GM19351 (cell line): ENCODE results near the gene ADAP2.
"Not testable (repeated sequence)": the region's sequence is repeated elsewhere in the genome, so short reads cannot be mapped to it uniquely, and the experiment has no call there.

Source experiments
- ATAC-seq: cut with Tn5 transposase; IDR thresholded peaks from one replicate; pipeline ENCODE4 v1.9.1; 2021; ENCODE audit warnings: mild to moderate bottlenecking, moderate library complexity; ENCODE audit not compliant: unreplicated experiment

The ADAP2 gene, protein sequence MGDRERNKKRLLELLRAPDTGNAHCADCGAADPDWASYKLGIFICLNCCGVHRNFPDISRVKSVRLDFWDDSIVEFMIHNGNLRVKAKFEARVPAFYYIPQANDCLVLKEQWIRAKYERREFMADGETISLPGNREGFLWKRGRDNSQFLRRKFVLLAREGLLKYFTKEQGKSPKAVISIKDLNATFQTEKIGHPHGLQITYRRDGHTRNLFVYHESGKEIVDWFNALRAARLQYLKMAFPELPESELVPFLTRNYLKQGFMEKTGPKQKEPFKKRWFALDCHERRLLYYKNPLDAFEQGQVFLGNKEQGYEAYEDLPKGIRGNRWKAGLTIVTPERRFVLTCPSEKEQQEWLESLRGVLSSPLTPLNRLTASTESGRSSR

DNA sequence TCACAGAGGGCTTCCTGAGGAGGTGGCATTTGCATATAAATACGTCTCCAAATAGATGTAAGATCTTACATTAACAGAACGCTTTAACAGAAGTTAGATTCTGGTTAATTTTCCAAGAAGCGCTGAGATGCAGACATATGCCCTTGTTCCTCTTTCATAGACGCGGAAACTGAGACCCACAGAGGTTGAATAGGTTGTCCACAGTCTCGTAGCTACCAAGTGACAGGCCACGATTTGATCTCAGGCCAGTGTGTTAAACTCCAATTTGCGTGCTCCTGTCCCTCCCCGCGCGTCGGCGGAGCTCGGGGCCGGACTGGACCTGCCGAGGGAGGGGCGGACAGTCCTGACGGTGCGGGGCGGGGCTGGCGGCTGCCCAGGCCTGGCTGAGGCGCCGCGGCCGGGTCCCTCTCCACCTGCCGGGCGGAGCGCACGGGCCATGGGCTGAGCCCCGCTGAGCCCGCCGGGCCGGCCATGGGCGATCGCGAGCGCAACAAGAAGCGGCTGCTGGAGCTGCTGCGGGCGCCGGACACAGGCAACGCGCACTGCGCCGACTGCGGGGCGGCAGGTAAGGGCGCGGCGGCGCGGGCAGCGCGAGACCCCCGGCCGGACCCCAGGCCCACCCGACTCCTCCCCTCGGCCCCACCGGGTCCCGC lies at the start of gene ADAP2:
Gene ADAP2, plus strand, starts transcription at position 402 of the 653 bp plus-strand sequence. Its CDS starts 70 bp downstream, at position 472.
- no peak for ATAC-seq

DNA sequence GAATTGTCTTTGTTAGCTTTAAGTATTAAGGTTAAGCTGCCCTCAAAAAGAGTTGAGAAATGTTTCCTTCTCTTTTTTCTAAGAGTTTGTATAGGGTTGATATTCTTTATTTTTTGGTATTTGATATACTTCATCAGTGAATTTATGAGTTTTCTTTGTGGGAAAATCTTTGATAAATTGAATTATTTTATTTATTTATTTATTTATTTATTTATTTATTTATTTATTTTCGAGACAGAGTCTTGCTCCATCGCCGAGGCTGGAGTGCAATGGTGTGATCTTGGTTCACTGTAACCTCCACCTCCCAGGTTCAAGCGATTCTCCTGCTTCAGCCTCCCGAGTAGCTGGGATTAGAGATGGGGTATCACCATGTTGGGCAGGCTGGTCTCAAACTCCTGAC lies 35.6 kb upstream of the ADAP2 start:
- no peak for ATAC-seq

DNA sequence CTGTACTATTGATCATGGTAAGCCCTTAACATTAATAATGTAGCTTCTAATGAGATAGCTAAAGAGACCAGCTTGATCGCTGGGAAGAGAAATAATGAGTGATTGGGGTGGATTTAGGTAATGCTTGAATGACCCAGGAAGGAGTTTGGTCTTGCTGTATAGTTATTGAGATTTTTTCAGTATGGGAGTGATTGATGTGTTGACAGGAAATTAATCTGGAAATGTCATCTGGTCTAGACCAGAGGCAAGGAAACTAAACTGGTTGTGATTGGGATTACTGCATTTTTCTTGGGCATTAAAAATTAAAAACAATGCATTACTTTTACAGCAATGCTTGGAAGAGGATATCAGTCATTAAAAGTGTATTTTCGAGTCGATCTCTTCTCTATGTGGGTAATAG lies 27.5 kb upstream of the ADAP2 start:
- no peak for ATAC-seq

DNA sequence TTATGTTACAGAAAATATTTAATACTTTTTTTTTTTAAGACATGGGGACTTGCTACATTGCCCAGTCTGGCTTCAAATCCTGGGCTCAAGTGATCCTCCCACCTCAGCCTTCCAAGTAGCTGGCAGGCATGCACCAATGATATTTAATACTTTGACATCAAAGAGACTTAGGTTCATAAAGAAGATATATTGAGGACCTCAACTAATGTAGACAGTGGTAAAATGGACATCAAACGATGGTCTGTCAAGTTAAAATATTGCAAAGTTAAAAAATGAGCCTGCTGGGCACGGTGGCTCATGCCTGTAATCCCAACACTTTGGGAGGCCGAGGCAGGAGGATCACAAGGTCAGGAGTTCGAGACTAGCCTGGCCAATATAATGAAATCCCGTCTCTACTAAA lies 24.4 kb upstream of the ADAP2 start:
- ATAC-seq: no peak

DNA sequence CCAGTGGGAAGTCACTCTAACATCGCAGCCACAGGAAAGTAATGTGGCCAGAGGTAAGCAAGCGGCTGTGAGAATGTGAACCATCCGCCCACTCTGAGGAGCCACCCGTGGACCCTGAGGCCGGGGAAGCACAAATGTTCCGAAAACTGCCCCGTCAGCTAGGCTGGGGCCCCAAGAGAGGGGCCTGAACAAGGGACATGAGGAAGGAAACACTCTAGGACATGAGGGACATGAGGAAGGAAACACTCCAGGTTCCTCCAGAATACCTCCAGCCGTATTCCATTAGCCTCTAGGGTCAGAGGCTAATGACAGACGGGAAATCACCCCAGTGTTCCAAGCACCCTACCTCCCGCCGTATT lies 16.0 kb upstream of the ADAP2 start:
- no peak for ATAC-seq

DNA sequence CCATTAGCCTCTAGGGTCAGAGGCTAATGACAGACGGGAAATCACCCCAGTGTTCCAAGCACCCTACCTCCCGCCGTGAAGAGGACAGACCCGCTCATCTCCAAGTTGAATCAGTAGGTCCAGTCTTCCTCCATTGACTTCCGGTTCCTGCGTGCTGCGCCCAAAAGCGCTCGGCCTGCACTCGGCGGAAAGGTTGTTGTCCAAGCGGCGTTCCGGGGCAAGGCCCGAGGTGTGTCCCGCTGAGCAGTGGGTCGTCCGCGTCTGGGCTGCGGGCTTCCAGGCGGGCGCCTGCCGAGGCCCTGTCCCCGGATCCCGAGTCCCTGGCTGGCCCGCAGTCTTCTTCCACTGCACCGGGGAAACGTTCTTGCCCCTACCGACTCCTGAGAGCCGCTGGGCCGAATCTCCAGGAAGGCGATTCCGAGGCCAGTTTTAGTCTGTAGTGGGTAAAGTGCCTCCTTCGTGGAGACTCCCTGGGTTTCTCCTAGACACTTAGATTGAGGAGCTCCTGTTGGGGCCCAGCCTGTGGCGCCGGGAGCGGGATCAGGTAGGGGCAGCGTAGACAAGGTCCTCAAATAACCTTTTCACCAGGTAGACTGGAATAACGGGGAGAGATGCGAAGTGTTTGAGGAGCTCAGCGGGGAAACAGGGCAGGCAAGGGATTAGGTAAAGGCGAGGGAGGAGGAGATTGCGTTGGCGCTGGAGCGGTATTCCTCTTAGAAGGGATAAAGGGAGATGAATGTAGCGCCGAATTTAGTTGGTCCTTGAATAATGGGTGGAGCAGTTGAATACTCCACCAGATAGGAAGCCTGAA lies 15.4 kb upstream of the ADAP2 start, which contains the start of gene TEFM:
Gene TEFM, minus strand, starts transcription at position 138 of the 811 bp plus-strand sequence. Its CDS starts 40 bp downstream, at position 98.
- ATAC-seq: peak; percentile 81

DNA sequence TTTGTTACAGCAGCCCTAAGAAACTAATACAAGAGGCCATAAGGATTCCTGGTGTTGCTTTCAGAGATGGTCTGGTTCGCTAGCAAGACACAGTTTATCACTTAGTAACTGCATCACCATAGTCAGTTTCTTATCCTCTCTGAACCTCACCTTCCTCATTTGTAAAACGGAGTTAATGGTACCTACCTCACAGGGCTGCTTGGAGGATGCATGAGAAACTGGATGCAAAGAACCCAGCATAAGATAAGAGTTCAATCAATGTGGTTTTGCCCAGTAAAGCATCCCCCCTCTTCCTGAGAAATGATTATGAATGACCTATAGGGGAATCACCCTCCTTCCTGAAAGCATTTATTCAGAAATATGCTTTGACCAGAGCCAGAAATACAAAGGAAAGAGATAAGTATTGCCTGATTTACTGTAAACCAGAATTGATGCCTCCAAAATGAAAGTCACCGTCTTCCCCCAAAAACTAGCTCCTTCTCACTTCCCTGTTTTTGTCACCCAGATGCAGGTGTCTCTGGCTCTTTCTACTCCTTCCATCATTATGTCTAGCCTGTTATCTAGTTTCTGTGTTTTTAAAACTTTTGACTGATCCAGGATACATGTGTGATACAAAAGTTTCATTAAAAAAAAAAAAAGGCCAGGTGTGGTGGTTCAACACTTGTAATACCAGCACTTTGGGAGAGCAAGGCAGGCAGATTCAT lies 12.9 kb upstream of the ADAP2 start:
- ATAC-seq: no peak

DNA sequence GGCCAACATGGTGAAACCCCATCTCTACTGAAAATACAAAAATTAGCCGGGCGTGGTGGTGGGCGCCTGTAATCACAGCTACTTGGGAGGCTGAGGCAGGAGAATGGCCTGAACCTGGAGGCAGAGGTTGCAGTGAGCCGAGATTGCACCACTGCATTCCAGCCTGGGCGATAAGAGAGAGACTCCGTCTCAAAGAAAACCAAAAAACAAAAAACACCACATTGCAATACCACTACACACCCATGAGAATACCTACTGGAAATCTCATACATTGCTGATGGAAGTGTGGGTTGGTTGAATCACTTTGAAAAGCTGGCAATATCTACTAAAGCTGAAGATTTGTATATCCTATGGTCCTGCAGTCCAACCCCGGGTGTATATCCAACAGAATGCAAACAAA lies 11.6 kb upstream of the ADAP2 start:
- ATAC-seq: not testable (repeated sequence)

DNA sequence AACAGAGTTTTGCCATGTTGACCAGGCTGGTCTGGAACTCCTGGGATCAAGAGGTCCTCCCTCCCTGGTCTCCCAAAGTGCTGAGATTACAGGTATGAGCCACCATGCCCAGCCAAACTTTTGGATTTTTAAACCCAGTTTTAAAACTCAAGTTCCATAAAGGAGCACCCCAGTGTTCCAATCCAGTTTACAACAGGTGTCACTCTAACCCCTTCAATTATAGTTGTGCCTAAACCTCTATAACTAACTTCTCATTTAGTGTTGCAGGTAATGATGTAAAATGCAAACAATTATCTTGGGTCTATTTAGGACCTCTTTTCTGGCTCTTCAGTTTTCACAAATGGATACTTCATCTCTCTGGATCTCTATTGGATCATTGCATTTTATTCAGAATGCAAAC lies 7.8 kb upstream of the ADAP2 start:
- ATAC-seq: no peak

DNA sequence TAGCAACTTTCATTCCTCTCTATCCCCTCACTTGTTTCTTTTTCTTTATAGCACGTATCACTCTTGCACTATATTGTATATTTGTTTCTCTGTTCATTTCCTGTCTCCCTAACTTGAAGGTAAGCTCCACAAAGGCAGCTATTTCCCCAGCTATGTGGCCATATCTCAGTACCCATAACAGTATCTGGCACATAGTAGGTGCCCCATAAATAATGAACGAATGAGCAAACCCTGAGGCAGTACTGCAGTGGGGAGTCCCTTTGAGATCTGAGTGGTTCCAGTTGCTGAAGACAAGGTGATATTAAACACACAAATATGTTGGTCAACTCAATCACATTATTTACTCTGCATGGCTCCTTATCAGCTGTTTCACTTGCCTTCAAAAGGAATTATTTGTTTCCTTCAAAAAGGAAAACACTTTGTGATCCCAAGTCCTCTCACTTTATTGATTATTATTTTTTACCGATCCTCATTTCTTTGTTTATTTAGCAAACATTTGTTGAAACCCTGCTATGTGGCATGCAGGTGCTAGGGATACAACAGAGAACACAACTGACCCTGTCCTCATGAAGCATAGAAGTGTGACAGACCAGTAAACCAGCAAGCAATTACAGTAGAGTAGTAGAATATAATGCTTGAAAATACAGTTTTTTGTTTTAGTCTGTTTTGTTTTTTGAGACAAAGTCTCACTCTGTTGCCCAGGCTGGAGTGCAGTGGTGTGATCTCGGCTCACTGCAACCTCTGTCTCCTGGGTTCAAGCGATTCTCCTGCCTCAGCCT lies 5.7 kb upstream of the ADAP2 start:
- ATAC-seq: no peak

DNA sequence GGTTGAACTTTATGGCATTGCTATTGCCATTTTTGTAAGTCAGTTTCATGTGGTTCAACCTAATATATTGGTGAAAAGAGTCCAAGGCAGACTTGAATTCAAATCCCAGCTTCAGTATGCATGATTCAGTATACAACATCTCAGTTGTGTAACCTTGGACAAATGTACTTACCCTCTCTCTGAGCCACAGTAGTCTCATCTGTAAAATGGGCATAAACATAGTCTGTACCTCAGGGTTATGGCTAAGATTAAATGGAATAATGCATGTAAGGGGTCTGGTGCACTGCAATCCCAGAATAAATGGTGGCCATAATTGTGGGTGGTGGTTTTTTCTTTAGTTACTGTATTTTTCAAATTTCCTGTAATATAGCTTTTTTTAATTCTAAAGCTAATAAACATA lies 4.7 kb upstream of the ADAP2 start:
- no peak for ATAC-seq

DNA sequence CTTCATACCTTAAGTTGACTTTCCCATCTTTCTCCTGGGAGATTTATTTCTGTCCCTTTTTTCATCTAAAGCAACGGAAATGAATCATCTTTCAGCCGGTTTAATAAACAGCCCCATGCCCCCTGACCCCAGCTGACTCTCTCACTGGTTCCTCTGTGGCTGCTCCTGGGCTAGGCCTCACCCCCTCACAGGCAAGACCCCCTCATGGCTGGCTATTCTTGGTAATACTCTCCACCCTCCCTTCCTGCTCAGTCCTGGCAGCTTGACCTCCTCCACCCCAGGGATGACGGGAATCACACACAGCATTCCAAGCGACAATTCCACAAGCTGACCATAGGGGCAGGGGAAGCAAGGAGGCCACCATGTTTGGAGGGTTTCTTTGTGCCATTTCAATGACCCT lies 1.5 kb upstream of the ADAP2 start:
- no peak for ATAC-seq

DNA sequence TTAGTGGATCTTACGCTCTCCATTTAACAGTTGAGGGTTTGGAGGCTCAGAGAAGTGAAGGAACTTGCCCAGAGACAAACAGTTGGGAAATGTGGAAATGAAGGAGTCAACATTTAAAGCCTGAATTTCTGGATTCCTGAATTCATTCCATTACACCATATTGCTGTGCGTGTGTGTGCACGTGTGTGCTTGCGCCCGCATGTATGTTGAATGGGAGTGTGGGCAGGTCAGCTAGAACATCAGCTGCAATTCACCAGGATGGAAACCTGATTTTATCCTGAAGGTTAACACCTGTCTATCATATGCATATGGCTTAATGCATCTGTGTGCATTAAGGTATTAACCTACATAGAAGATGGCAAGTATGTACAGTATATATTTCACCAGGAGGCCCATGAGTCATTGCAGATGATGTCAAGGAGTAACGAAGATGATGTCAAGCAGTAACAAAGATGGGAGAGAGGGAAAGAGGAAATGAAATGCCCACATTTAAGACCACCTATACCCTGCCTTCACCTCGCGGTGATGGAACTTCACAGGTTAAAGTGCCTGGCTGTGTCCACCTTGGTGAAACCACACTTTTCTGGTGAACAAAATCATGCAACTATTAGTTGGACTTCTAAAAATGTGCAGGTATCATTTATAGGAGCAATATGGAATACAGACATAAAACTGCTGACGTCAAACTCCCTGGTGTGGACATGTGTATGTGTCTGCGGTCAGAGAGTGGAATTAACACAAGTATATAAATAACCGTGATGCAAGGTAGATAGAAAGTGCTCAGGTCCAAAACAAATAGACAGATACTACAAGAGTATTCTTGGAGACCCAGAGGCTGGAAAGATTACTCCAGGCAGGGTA lies 832 bp upstream of the ADAP2 start:
- ATAC-seq: no peak

DNA sequence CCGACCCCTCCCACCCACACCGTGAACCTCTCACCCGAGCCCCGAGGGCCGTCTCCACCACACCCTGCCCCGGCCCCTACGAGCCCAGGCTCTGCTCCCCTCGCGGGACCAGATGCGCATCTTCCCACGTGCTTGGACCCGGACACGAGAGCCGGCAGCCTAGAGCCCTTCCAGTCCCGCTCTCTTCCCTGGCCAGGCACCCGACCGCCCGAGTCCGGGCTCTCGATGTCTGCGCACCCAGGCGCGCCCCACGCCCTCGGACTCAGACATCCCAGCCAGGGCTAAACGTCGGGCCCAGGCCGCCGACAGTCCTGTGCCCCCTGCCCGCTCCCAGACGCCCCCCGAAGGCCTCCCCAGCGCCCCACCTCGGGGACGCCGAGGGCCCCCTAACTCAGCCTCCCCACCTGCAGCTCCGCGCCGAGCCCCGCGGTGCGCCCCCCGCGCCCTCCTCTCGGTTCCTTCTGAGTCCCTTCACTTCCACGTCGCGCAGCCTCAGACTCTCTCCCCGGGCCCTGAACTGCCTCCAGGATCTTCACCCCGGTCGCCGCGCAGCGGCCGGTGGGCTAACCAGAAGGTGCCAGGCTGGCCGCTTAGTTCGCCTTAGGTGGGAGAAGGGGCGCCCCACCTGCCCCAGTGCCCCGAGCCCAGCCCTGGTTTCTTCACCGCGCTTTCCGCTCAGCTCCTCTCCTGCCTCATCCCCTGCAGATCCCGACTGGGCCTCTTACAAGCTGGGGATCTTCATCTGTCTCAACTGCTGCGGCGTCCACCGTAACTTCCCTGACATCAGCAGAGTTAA lies 688 bp downstream of the ADAP2 start:
- ATAC-seq: no peak

DNA sequence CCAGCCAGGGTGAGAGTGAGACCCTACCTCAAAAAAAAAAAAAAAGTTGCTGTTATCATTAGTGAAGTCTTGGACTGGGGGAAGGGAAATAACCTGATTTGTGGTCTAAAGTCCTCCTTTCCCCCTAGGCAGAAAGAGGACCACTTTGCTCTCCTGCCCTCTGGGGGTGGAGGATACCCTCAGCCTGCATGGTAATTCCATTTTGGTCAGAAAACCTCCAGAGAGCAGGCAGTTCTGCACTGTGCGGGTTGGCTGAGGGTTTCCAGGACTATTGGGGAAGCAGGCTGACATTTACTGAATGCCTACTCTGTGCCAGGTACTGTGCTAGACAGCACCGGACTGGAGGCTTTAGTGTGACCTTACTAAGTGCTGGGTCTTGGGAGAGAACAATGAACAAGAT lies 2.6 kb downstream of the ADAP2 start:
- no peak for ATAC-seq

DNA sequence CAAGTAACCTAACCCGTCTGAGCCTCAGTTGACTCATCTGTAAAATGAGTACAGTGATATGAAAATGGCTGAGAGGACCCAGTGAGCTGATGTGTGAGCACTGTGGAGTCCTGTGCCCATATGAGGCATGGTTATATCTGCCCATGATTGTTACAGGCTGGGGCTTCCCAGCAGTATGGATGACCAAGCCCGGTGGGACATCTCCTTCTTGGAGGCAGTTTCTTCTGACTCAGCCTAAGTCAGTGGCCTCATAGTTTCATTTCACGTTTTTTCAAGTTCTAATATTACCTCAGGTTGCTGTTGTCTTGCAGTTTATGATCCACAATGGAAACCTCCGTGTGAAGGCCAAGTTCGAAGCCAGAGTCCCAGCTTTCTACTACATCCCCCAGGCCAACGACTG lies 4.8 kb downstream of the ADAP2 start:
- no peak for ATAC-seq

DNA sequence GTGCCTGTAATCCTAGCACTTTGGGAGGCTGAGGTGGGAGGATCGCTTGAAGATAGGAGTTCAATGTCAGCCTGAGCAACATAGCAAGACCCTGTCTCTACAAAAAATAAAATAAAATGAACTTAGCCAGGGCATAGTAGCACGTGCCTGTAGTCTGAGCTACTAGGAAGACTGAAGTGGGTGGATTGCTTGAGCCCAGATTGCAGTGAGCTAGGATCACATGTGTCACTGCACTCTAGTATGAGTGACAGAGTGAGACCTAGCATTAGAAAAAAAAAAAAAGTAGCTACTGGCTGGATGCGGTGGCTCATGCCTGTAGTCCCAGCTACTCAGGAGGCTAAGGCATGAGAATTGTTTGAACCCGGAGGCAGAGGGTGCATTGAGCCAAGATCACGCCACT lies 6.0 kb downstream of the ADAP2 start:
- ATAC-seq: no peak

DNA sequence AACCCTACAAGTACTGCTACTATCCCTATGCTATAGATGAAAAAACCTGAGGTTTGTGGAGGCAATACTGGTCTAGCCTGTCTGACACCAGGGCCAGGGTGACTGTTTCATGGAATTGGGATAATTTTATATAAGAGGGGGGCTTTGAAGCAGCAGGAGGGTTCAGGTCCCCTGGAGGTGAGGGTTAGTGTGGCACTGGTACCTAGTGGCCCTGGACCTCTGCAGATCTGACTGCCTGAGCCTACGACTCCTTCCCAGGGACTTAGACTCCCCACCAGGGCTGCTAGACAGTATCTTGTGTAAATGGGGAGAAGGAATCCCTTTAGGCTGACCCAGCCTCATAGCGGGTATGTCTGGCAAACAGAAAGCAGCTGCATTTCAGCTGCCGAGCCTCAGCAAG lies 6.8 kb downstream of the ADAP2 start:
- no peak for ATAC-seq
